IMR-90 (cell line): ENCODE measurements around the gene SIAH2.

Source experiments
- BHLHE40 ChIP-seq: fragments of 150-350 bp; IDR thresholded peaks from 2 replicates; pipeline ENCODE4 v1.6.1; 2016; ENCODE audit warnings: mild to moderate bottlenecking, low read depth, low read length
- CHD1 ChIP-seq: IDR thresholded peaks from 2 replicates; pipeline ENCODE4 v1.6.1; 2012; ENCODE audit warnings: low read depth, low read length, improper control_type of control experiment
- CTCF ChIP-seq: conservative IDR thresholded peaks from 2 replicates; pipeline ENCODE4 v1.5.1; 2012; ENCODE audit warnings: mild to moderate bottlenecking, low read depth, low read length, improper control_type of control experiment
- FOS ChIP-seq: fragments of 150-350 bp; IDR thresholded peaks from 2 replicates; pipeline ENCODE4 v1.6.1; 2016; ENCODE audit warnings: low read depth, low read length
- MAFK ChIP-seq: IDR thresholded peaks from 2 replicates; pipeline ENCODE4 v1.6.1; 2012; ENCODE audit warnings: low read depth, low read length, improper control_type of control experiment
- MAZ ChIP-seq: IDR thresholded peaks from 2 replicates; pipeline ENCODE4 v1.6.1; 2012; ENCODE audit warnings: low read depth, mild to moderate bottlenecking, low read length, improper control_type of control experiment, moderate library complexity, borderline replicate concordance
- MXI1 ChIP-seq: IDR thresholded peaks from 2 replicates; pipeline ENCODE4 v1.6.1; 2012; ENCODE audit warnings: low read depth, mild to moderate bottlenecking, low read length, moderate library complexity, borderline replicate concordance
- NFE2L2 ChIP-seq: fragments of 150-350 bp; IDR thresholded peaks from 2 replicates; pipeline ENCODE4 v1.6.1; 2016; ENCODE audit warnings: low read depth, mild to moderate bottlenecking, low read length
- POLR2A ChIP-seq: IDR thresholded peaks from 2 replicates; pipeline ENCODE4 v1.6.1; 2012; ENCODE audit warnings: mild to moderate bottlenecking, low read depth, low read length
- RAD21 ChIP-seq: IDR thresholded peaks from 2 replicates; pipeline ENCODE4 v1.6.1; 2012; ENCODE audit warnings: low read length, improper control_type of control experiment
- RFX5 ChIP-seq: IDR thresholded peaks from 2 replicates; pipeline ENCODE4 v1.8.0; 2012; ENCODE audit warnings: low read depth, mild to moderate bottlenecking, low read length, moderate library complexity
- USF2 ChIP-seq: fragments of 150-350 bp; IDR thresholded peaks from 2 replicates; pipeline ENCODE4 v1.6.1; 2017; ENCODE audit warnings: mild to moderate bottlenecking, antibody characterized with exemption, low read length, low read depth

GRCh38 chr3:150756491-150757059 lies 6.4 kb downstream of the SIAH2 start:
- TF ChIP-seq CTCF: no peak
- TF ChIP-seq MAFK: no peak
- TF ChIP-seq USF2: no peak
- no peak for TF ChIP-seq BHLHE40
- no peak for TF ChIP-seq MXI1
- TF ChIP-seq NFE2L2: no peak
- no peak for TF ChIP-seq RAD21
- TF ChIP-seq POLR2A: no peak
- no peak for TF ChIP-seq RFX5
- no peak for TF ChIP-seq CHD1
- TF ChIP-seq MAZ: no peak
- no peak for TF ChIP-seq FOS
